Pancreas (tissue), 10 donors: Measurements from ENCODE around the gene GOLGA6C. TPM values are rescaled to one million over a fixed set of nuclear protein-coding genes. Genes with fewer than 3 reads are reported as not detected.

ENCODE experiments used
- ATAC-seq, 4 donors: fragments of 200-7000 bp; cut with Tn5 transposase; one replicate each; pipeline versions ENCODE4 v1.8.0 to v1.9.1; 2020; ENCODE audit warnings: mild to moderate bottlenecking in 4 of 4, moderate library complexity in 4 of 4
- DNase-seq, 6 donors: peaks; one replicate each; pipeline ENCODE4 v3.0.0-alpha.2; 2020
- FAIRE-seq: peaks from 2 replicates; lab custom pipeline; 2012; peaks lifted over from hg19 to GRCh38; lab: Jason Lieb, UNC
- H3K27ac ChIP-seq, 4 donors: fragments of 200-600 bp; sonication (generic); 1 replicate in 3 of 4; 2 replicates in 1 of 4; pipeline versions ENCODE4 v1.5.0 to v1.8.0; 2020
- H3K27me3 ChIP-seq, 4 donors: fragments of 200-600 bp; one replicate each; pipeline ENCODE4 v1.8.0; 2021
- H3K36me3 ChIP-seq, 3 donors: fragments of 200-600 bp; sonication (generic) in 1 of 3; one replicate each; pipeline versions ENCODE4 v1.5.0 to v1.8.0; 2020 to 2021
- H3K4me1 ChIP-seq, 3 donors: fragments of 200-600 bp; one replicate each; pipeline ENCODE4 v1.8.0; 2021
- H3K4me3 ChIP-seq, 4 donors: fragments of 200-600 bp; sonication (generic) in 2 of 4; one replicate each; pipeline versions ENCODE4 v1.5.0 to v1.8.0; 2020 to 2021
- H3K9me3 ChIP-seq, 4 donors: fragments of 200-600 bp; one replicate each; pipeline ENCODE4 v1.8.0; 2021
- WGBS, 2 donors: extraction: QIAGEN DNeasy Blood & Tissue Kit; methylation state at CpG; one replicate each; pipeline ENCODE4 v1.1.7; 2013; 5-methylcytosine and 5-hydroxymethylcytosine counted together
- intact Hi-C, 3 donors: fragments of 100-400 bp; cut with DNase I; formaldehyde crosslinking; loops; one replicate each; pipeline versions ENCODE4 v1.11.1 to v1.14.2; 2022
- polyA plus RNA-seq, 2 donors: library from polyadenylated mRNA; stranded (reverse); fragments of 200-250 nt; gene quantifications; one replicate each; pipeline ENCODE4 v1.2.3, GENCODE V29; 2013
- total RNA-seq, 6 donors: library from RNA; stranded (reverse); fragmentation: NEBNext Ultra II Directional in 4 of 6; extraction: Animal tissue kit (Norgen Biotek cat#: 25700) in 4 of 6; gene quantifications; one replicate each; pipeline versions ENCODE4 v1.2.1 to v1.2.4, GENCODE V29; 2021 to 2023
- TF ChIP-seq, protein P1 (sequence below), 4 donors: fragments of 200-600 bp; sonication (generic) in 3 of 4; IDR thresholded peaks; one replicate each; pipeline versions ENCODE4 v1.5.0 to v1.8.0; 2021; ENCODE audit warnings: antibody characterized with exemption in 4 of 4
- donor health status: healthy with polysubstance abuse.
- donor health status: DM: no; HTN: no; CAD: no; lungs with moderate emphysema.
- donor health status: DM: no; HTN: no; CAD: no.
- donor health status: control.
- donor health status: control.
- donor health status: Bipolar disorder and iron deficiency.
- donor health status: DM: yes; HTN: yes; CAD: no.
- donor health status: DM: no; HTN: no; CAD: no.
- donor health status: DM: no; HTN: no; CAD: no.
- donor health status: DM: yes; HTN: yes; CAD: no.

GOLGA6C gene
- total and polyA plus RNA-seq, 8 donors = not detected

DNA sequence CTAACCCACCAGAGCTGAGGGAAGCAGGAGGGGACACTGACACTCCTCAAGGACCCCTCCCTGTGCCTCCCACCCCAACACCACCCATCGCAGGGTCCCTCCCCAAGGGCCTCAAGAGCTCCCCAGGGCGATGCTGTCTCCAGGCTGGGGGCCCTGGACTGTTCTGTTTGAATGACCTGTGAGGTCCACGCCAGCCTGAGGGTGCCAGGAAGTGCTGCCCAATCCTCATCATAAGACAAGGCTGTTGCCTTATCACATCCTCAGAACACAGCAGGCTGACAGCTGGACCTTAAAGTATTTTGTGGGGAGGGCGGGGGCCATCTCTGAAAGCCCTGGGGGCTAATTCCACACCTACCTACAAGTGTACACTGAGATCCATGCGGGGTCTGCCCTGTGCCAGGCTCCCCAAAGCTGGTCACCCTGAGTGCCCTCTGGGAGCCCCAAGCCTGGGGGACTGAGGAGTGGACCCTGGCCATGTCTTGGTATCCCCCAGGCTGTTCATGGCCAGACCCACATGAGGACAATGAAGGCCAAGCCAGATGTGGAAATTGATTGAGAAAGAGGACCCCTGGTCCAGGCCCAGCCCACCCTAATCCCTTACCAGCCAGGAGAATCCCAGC lies 23.8 kb upstream of the GOLGA6C start:
- DNase-seq (peak in 3 of 6 donors; percentile 6 to 34 (median 26)), ATAC-seq (no peak), FAIRE-seq (no peak)
- no peaks in the 10 kb centered on the region for H3K4me1 ChIP-seq
- WGBS, 2 donors = 80 to 86% methylated on average over 5 of the region's 5 CpGs
- TF ChIP-seq, protein P1, sequence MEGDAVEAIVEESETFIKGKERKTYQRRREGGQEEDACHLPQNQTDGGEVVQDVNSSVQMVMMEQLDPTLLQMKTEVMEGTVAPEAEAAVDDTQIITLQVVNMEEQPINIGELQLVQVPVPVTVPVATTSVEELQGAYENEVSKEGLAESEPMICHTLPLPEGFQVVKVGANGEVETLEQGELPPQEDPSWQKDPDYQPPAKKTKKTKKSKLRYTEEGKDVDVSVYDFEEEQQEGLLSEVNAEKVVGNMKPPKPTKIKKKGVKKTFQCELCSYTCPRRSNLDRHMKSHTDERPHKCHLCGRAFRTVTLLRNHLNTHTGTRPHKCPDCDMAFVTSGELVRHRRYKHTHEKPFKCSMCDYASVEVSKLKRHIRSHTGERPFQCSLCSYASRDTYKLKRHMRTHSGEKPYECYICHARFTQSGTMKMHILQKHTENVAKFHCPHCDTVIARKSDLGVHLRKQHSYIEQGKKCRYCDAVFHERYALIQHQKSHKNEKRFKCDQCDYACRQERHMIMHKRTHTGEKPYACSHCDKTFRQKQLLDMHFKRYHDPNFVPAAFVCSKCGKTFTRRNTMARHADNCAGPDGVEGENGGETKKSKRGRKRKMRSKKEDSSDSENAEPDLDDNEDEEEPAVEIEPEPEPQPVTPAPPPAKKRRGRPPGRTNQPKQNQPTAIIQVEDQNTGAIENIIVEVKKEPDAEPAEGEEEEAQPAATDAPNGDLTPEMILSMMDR (IDR thresholded peaks at IDR 0.05) = no peak
- no peaks in the 10 kb centered on the region for H3K36me3 ChIP-seq
- intact Hi-C loops = no loop called here
- H3K9me3 ChIP-seq = no peaks in the 10 kb centered on the region
- H3K4me3 ChIP-seq = no peak overlapping the region
- H3K27me3 ChIP-seq = no peaks in the 10 kb centered on the region
- no peak overlapping the region for H3K27ac ChIP-seq

DNA sequence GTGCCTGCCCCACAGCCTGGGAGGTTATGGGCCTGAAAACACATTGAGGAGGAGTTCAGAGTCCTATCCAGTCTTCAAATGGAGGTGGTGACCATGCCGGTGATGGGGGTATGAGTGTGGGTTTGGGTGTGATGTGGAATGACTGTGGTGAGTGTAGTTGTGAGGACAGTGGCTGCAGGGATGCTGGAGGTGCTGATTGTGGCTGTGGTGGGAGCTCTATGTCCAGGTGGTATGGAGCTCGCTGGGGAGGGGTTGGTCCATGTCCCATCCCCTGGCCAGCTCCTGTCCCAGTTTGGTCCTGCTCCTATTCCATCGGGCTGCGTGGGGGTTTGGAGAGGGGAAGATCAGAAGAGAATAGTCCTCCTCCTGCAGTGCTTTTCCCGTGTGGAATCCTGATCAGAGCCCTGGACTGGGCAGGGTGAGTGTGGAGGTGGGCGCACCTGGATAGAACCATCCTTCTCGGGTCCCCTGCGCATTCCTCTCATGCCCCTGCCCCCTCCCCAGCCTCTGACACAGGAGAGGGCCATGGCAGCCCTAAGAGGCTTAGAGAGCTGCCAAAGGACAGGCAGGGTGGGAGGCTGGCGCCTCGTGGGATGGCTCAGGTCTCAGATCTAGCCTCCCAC lies 23.0 kb upstream of the GOLGA6C start:
- ATAC-seq (no peak), FAIRE-seq (no peak), DNase-seq (peak in 3 of 6 donors; percentile 10 to 35 (median 34))
- Histone ChIP-seq H3K4me1 (no peaks in the 10 kb centered on the region), H3K27ac (no peak overlapping the region), H3K4me3 (no peak overlapping the region), H3K9me3 (no peaks in the 10 kb centered on the region), H3K27me3 (no peaks in the 10 kb centered on the region), H3K36me3 (no peaks in the 10 kb centered on the region)
- TF ChIP-seq, protein P1 (IDR thresholded peaks at IDR 0.05) = no peak
- intact Hi-C loops = no loop called here
- 85 to 86% methylated on average over 10 of the region's 10 CpGs for WGBS, 2 donors

DNA sequence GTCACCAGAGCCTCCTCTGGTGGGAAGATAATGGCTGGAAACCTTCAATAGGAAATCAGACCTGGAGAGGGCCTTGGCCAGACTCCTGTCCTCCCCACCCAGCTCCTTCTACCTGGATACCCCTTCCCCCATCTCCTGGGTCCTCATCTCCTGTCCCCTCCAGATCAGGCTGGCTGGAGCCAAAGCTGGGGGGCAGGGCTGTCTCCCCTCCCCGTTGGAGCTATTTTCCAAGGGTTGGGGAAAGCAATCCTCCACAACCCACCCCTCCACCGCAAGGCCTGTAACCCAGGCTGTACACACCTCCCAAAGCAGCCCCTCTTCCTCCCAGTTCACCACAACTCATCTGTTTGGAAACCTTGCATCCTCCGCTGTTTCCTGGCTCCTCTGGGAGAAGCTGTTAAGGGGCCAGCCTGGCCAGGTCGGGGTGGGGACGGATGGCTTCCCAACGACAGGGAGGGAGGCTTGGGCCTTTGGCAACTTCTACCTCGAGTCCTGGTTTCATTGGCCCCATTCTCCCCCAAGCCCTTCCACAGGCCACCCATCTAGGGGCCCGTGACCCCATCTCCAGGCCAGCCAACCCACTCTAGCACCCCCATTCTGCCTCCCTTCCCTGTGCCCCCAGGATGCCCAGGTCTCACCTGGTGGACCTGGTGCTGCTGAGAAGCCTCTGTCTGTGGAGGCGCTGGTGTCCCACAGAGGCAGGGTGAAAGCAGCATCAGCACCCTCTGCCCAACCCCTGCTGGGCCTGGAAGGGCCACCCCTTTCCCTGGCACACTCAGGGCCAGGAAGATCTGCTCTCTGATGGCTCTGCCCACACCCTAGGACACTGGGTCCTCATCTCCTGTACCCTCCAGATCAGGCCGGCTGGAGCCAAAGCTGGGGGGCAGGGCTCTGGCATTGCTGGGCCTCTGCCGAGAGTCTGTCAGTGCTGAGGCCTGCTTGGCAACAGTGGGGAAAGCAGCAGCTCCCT lies 22.1 kb upstream of the GOLGA6C start:
- ATAC-seq (peak in 1 of 4 donors; percentile 41), FAIRE-seq (no peak), DNase-seq (peak in 5 of 6 donors; percentile 0 to 53 (median 11))
- Histone ChIP-seq H3K9me3 (no peaks in the 10 kb centered on the region), H3K36me3 (no peaks in the 10 kb centered on the region), H3K27ac (no peak overlapping the region), H3K4me1 (no peaks in the 10 kb centered on the region), H3K4me3 (no peak overlapping the region), H3K27me3 (no peaks in the 10 kb centered on the region)
- intact Hi-C loops = no loop called here
- TF ChIP-seq, protein P1 (IDR thresholded peaks at IDR 0.05) = no peak
- 73 to 78% methylated on average over 11 of the region's 11 CpGs for WGBS, 2 donors

DNA sequence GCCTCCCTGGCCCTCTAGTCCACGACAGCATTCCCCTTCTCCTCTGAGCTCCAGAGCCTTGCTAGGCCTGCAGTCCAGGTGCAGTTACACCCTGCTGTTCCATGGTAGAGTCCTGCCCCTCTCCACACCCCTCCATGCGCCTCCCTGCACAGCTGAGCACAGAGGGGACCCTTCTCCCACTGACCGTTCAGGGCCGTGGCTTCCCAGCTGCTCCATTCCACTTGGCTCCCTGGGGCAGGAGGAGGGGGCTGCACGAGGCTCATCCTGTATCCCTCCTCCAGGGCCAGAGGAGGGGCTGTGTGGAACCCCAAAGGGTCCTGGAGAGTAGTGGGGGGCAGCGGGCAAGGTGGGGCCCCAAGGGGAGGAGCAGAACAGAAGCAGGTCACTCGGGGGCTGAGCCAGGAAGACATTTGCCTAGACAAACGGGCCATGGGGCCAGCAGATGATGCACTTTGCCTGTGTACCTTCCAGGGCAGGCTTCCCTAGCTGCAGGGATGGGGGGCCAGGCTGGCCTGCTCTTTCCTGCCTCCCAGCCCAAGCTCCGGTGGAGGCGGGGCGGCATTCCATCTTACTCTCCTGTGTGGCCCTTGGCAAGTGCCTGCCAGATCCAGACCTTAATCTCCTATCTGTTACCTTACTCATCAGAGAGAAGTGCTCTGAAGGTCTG lies 20.7 kb upstream of the GOLGA6C start:
- ATAC-seq = no peak
- no peaks in the 10 kb centered on the region for H3K4me1 ChIP-seq
- peak in 4 of 6 donors; percentile 1 to 44 (median 22) for DNase-seq
- no peak overlapping the region for H3K4me3 ChIP-seq
- 78 to 85% methylated on average over 10 to 11 of the region's 11 CpGs for WGBS, 2 donors
- TF ChIP-seq, protein P1 (IDR thresholded peaks at IDR 0.05) = no peak
- FAIRE-seq = no peak
- no peak overlapping the region for H3K27ac ChIP-seq
- intact Hi-C loops = no loop called here
- no peaks in the 10 kb centered on the region for H3K27me3 ChIP-seq
- no peaks in the 10 kb centered on the region for H3K9me3 ChIP-seq
- H3K36me3 ChIP-seq = no peaks in the 10 kb centered on the region
